Lower leg skin (tissue), 4 donors: ENCODE results near the gene NFKB2. TPM values are rescaled to one million over a fixed set of nuclear protein-coding genes. Genes with fewer than 3 reads are reported as not detected.

ENCODE experiments used
- DNase-seq, 2 donors: peaks; one replicate each; pipeline ENCODE4 v3.0.0-alpha.2; 2019; ENCODE audit warnings: low spot score in 2 of 2
- H3K4me3 ChIP-seq: fragments of 200-600 bp; sonication (generic); 2 replicates; pipeline ENCODE4 v1.5.1; 2017; ENCODE audit warnings: mild to moderate bottlenecking, low read depth; ENCODE audit not compliant: poor library complexity, severe bottlenecking
- POLR2A ChIP-seq, 2 donors: fragments of 450-650 bp; IDR thresholded peaks; one replicate each; pipeline ENCODE4 v1.6.1; 2016 to 2017; ENCODE audit warnings: antibody characterized with exemption in 2 of 2, mild to moderate bottlenecking in 1 of 2, moderate library complexity in 1 of 2
- WGBS, 2 donors: methylation state at CpG; one replicate each; pipeline ENCODE4 v1.1.5; 2018; 5-methylcytosine and 5-hydroxymethylcytosine counted together
- intact Hi-C: fragments of 100-400 bp; cut with DNase I; formaldehyde crosslinking; loops from one replicate; pipeline ENCODE4 v1.15.0; 2023; ENCODE audit warnings: low total_unique reads
- total RNA-seq, 4 donors: library from RNA; depleted of rRNA; stranded (reverse); fragments of >200 nt; gene quantifications; one replicate each; pipeline ENCODE4 v1.1.0, GENCODE V29; 2016
- TF ChIP-seq, protein P1 (sequence below), 3 donors: fragments of 450-650 bp; IDR thresholded peaks; one replicate each; pipeline ENCODE4 v1.5.1; 2016; ENCODE audit warnings: antibody characterized with exemption in 3 of 3, mild to moderate bottlenecking in 3 of 3, moderate library complexity in 2 of 3

NFKB2 gene
- total RNA-seq, 4 donors from 2014 or later: 19.4 to 36.1 (median 20.1) TPM

DNA sequence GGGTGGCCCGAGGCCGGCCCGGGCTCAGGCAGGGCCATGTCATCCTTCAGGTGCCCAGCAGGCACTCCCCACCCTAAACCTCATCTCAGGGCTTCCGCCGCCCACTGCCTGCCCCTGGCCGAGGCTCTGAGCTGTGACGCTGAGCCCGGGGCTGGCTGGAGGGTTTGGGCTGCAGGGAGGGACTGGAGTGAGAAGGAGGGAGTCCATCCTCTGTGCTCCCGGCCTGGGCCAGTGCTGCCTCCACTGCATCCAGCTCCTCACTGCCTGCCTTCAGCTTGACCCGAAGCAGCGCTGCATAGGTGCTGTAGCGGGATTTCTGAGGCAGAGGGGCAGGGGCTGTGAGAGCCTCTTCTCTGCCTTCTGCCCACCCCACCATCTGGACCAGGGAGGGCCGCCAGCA, 7.6 kb downstream of the NFKB2 start:
- intact Hi-C loops: no loop called here
- DNase-seq: no peak
- H3K4me3 ChIP-seq: no peak overlapping the region
- TF ChIP-seq POLR2A (IDR thresholded peaks at IDR 0.05): no peak
- TF ChIP-seq, protein P1, sequence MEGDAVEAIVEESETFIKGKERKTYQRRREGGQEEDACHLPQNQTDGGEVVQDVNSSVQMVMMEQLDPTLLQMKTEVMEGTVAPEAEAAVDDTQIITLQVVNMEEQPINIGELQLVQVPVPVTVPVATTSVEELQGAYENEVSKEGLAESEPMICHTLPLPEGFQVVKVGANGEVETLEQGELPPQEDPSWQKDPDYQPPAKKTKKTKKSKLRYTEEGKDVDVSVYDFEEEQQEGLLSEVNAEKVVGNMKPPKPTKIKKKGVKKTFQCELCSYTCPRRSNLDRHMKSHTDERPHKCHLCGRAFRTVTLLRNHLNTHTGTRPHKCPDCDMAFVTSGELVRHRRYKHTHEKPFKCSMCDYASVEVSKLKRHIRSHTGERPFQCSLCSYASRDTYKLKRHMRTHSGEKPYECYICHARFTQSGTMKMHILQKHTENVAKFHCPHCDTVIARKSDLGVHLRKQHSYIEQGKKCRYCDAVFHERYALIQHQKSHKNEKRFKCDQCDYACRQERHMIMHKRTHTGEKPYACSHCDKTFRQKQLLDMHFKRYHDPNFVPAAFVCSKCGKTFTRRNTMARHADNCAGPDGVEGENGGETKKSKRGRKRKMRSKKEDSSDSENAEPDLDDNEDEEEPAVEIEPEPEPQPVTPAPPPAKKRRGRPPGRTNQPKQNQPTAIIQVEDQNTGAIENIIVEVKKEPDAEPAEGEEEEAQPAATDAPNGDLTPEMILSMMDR (IDR thresholded peaks at IDR 0.05): no peak
- 80 to 94% methylated on average over 7 to 9 of the region's 13 CpGs for WGBS, 2 donors

DNA sequence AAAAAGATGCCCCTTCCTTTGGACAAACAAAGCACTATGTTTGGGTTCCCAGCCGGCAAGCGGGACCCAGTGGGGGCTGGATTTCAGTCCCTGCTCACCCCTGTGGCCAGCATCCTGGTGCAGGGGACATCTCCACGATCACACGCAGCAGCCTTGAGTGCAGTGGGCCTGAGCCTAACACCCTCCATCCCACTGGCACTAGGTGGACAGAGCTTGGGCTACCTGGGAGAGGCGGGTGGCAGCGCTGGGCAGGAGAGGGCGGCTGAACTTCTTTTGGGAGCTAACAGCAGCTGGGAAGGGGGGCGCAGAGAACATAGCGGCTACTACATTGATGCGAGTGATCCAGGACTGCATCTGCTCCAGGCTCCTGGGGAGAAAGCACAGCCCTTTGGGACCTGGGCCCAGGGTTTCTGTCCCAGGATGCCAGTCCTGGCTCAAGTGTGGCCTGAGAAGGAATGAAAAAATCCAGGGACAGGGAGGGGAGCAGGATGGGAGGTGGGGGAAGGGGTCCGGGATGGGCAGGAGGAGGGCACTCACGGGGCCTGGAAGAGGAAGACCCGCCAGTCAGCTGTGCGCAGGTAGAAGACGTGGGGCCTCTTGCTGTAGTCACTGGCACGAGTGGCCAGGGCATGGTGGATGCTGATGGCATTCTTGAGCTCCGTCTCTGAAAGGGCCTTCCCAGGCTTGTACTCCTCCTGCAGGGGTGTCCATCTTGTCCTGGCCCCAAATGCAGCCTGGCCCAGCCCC, 9.0 kb downstream of the NFKB2 start:
- no peak overlapping the region for H3K4me3 ChIP-seq
- TF ChIP-seq POLR2A (IDR thresholded peaks at IDR 0.05): no peak
- TF ChIP-seq, protein P1 (IDR thresholded peaks at IDR 0.05): no peak
- intact Hi-C loops: no loop called here
- 77 to 91% methylated on average over 17 of the region's 17 CpGs for WGBS, 2 donors
- no peak for DNase-seq

DNA sequence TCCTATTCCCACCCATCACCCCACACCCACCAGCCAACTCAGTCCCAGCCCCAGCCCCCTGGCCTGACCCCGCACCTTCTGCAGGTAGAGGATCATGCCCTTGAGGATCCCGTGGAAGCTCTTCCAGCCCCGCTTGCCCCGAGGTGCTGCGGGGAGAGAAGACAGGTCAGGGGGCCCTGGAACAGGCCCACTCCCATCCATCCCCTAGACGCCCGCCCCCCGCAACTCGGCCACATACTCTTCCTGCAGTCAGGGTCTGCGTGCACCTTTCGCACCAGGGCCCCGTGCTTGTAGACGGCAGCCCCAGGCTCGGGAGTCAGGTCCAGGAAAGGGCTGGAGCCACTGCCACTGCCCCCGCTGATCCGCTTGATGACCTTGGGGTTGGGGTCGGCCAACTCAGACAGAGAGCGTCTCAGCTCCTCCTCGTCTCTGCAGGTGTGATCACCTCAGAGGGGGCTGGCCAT, 9.6 kb downstream of the NFKB2 start:
- no peak overlapping the region for H3K4me3 ChIP-seq
- no peak for DNase-seq
- TF ChIP-seq, protein P1 (IDR thresholded peaks at IDR 0.05): no peak
- no peak for TF ChIP-seq POLR2A (IDR thresholded peaks at IDR 0.05)
- 77 to 83% methylated on average over 17 to 18 of the region's 19 CpGs for WGBS, 2 donors
- intact Hi-C loops: no loop called here

DNA sequence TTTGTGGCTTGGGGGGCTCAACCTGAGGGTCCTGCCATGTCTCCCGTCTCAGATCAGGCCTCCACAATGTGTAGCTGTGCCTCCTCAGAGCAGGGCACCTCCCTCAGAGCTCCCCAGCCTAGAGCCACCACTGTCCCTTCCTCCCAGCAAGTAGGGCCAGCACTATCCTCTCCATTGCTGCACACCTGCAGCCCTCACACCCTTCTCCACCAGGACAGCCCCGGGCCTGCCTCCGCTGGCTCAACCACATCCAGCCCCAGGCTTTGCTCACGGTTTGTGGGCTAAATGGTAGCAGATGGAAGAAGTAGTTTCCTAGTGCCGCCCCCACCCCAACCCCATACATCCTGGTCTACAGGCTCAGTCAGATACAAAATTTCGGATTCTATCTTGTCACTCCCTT, 10.1 kb downstream of the NFKB2 start:
- TF ChIP-seq POLR2A (IDR thresholded peaks at IDR 0.05): no peak
- TF ChIP-seq, protein P1 (IDR thresholded peaks at IDR 0.05): no peak
- intact Hi-C loops: no loop called here
- no peak for DNase-seq
- 53 to 60% methylated on average over 6 of the region's 6 CpGs for WGBS, 2 donors
- no peak overlapping the region for H3K4me3 ChIP-seq

DNA sequence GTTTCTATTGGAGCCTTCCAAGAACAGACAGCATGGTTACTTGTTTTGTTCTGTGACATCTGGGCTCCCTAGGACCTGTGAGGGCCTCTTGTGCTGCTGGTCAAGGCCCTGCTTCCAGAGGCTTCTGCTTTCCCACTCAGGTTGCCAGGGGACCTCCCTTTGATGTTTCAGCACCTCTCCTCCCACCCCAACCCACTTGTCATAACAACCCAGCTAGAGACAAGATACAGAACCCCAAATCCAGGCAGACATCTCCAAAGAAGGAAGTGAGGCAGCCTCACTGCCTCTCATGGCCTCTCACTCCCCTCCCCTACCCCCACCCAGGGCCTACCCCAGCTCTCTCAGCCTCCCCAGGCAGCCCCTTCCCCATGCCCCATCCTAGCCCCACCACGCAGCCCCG, 11.3 kb downstream of the NFKB2 start:
- TF ChIP-seq, protein P1 (IDR thresholded peaks at IDR 0.05): no peak
- no peak for TF ChIP-seq POLR2A (IDR thresholded peaks at IDR 0.05)
- intact Hi-C loops: no loop called here
- WGBS, 2 donors: 92% methylated on average over 2 of the region's 2 CpGs
- no peak overlapping the region for H3K4me3 ChIP-seq
- DNase-seq: no peak
